Panc1 (cell line): ENCODE data around the gene DGAT2L6. TPM values are rescaled to one million over a fixed set of nuclear protein-coding genes. Genes with fewer than 3 reads are reported as not detected.

ENCODE experiments used
- ATAC-seq: fragments of 200-7000 bp; cut with Tn5 transposase; 2 replicates; pipeline ENCODE4 v1.9.1; 2020; ENCODE audit warnings: mild to moderate bottlenecking, moderate library complexity
- BruUV-seq: library from RNA; stranded (reverse); fragments of 400-500 nt; replicated peaks from 2 replicates; lab custom pipeline; 2021; lab: Mats Ljungman, UMichigan
- CTCF ChIA-PET: fragments of 300-600 bp; sonication (Branson Sonifier 250); formaldehyde crosslinking; loops from one replicate; lab custom pipeline; 2022; ENCODE audit warnings: antibody characterized with exemption; lab: Charles Lee
- POLR2A ChIA-PET: fragments of 300-600 bp; sonication (Branson Sonifier 250); formaldehyde crosslinking; loops from one replicate; lab custom pipeline; 2022; ENCODE audit warnings: antibody characterized with exemption; lab: Charles Lee
- DNase-seq: peaks from one replicate; pipeline ENCODE4 v3.0.0-alpha.2; 2010; ENCODE audit warnings: low read depth, low spot score
- H3K27ac ChIP-seq: 2 replicates; pipeline ENCODE4 v1.5.1; 2011; ENCODE audit warnings: mild to moderate bottlenecking, low read length, inconsistent platforms
- H3K27me3 ChIP-seq: fragments of 200-500 bp; sonication (Bioruptor generic); 2 replicates; pipeline ENCODE4 v1.6.0; 2014; ENCODE audit warnings: low read length, inconsistent platforms; ENCODE audit not compliant: control insufficient read depth, insufficient read depth
- H3K36me3 ChIP-seq: fragments of 200-500 bp; sonication (Bioruptor generic); 2 replicates; pipeline ENCODE4 v1.5.1; 2014; ENCODE audit warnings: inconsistent platforms, mild to moderate bottlenecking, low read length, moderate library complexity; ENCODE audit not compliant: control insufficient read depth, insufficient read depth
- H3K4me1 ChIP-seq: 2 replicates; pipeline ENCODE4 v1.5.1; 2011; ENCODE audit warnings: inconsistent platforms, mild to moderate bottlenecking, low read length, moderate library complexity; ENCODE audit not compliant: control insufficient read depth, insufficient read depth
- H3K4me3 ChIP-seq, 2 experiments: 2 replicates each; pipeline ENCODE4 v1.5.1; 2011 to 2012; ENCODE audit warnings: low read depth in 2 of 2, low read length in 2 of 2, mild to moderate bottlenecking in 2 of 2, inconsistent platforms in 1 of 2, moderate library complexity in 1 of 2
- H3K9me3 ChIP-seq: fragments of 200-500 bp; sonication (Bioruptor generic); 2 replicates; pipeline ENCODE4 v1.5.1; 2014; ENCODE audit warnings: low read depth, mild to moderate bottlenecking, inconsistent platforms, low read length, moderate library complexity; ENCODE audit not compliant: control insufficient read depth, insufficient read depth
- POLR2AphosphoS5 ChIP-seq: IDR thresholded peaks from 2 replicates; pipeline ENCODE4 v1.6.1; 2012; ENCODE audit warnings: mild to moderate bottlenecking, low read depth, low read length, moderate library complexity
- REST ChIP-seq, 2 experiments: IDR thresholded peaks; 2 replicates each; pipeline ENCODE4 v1.6.1; 2011 to 2012; ENCODE audit warnings: low read depth in 2 of 2, control low read depth in 1 of 2, low read length in 1 of 2, mild to moderate bottlenecking in 1 of 2, moderate library complexity in 1 of 2; ENCODE audit not compliant: insufficient read depth in 1 of 2
- SIN3A ChIP-seq: IDR thresholded peaks from 2 replicates; pipeline ENCODE4 v1.6.1; 2012; ENCODE audit warnings: low read depth, mild to moderate bottlenecking, low read length, moderate library complexity, borderline replicate concordance; ENCODE audit not compliant: insufficient read depth
- TCF7L2 ChIP-seq: IDR thresholded peaks from 2 replicates; pipeline ENCODE4 v1.6.1; 2011; ENCODE audit warnings: mild to moderate bottlenecking, low read depth, low read length, inconsistent platforms
- in situ Hi-C: cut with HindIII; loops from 2 replicates; pipeline ENCODE4 v1.10.0; 2016; ENCODE audit warnings: low sequenced_read_pairs, low pct_unique_long_range_greater_than_20kb
- intact Hi-C: fragments of 100-400 bp; cut with micrococcal nuclease; formaldehyde crosslinking; loops from one replicate; pipeline ENCODE4 v1.10.0; 2022; ENCODE audit not compliant: unreplicated experiment
- total RNA-seq: library from RNA; stranded (reverse); gene quantifications from one replicate; pipeline ENCODE4 v1.2.1, GENCODE V29; 2021; ENCODE audit not compliant: unreplicated experiment
- TF ChIP-seq, protein P1 (sequence below): fragments of 450-650 bp; IDR thresholded peaks from 2 replicates; pipeline ENCODE4 v1.5.1; 2017; ENCODE audit warnings: mild to moderate bottlenecking

The DGAT2L6 gene
- total RNA-seq, 1 experiment from 2014 or later = not detected

DNA sequence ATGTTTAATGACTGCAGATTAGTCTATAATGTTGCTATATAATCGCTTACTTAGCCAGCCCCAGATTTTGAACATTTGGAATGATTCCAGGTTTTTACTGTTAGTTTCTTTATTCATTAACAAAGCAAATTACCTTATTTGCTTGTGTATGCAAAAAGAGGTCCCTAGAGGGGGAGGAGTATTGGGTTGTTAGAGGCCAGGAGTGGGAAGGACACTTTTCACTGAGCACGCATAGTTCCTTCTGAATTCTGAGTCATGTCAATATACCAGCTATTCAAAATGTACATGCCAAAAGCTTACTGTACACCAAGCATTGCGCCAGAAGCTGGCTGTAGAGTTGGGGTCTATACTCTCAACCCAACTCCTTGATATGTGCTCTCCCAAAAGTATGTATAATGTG lies 5.1 kb upstream of the DGAT2L6 start:
- Histone ChIP-seq H3K4me3 (no peak overlapping the region), H3K27ac (no peak overlapping the region), H3K4me1 (peaks cover 11% of the 10 kb centered on the region), H3K27me3 (no peaks in the 10 kb centered on the region), H3K36me3 (no peaks in the 10 kb centered on the region), H3K9me3 (no peaks in the 10 kb centered on the region)
- no TSS peak for BruUV-seq
- TF ChIP-seq TCF7L2 = no peak
- TF ChIP-seq, protein P1, sequence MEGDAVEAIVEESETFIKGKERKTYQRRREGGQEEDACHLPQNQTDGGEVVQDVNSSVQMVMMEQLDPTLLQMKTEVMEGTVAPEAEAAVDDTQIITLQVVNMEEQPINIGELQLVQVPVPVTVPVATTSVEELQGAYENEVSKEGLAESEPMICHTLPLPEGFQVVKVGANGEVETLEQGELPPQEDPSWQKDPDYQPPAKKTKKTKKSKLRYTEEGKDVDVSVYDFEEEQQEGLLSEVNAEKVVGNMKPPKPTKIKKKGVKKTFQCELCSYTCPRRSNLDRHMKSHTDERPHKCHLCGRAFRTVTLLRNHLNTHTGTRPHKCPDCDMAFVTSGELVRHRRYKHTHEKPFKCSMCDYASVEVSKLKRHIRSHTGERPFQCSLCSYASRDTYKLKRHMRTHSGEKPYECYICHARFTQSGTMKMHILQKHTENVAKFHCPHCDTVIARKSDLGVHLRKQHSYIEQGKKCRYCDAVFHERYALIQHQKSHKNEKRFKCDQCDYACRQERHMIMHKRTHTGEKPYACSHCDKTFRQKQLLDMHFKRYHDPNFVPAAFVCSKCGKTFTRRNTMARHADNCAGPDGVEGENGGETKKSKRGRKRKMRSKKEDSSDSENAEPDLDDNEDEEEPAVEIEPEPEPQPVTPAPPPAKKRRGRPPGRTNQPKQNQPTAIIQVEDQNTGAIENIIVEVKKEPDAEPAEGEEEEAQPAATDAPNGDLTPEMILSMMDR = no peak
- no peak for TF ChIP-seq POLR2AphosphoS5
- TF ChIP-seq SIN3A = no peak
- TF ChIP-seq REST (IDR thresholded peaks at IDR 0.05; ENCODE audit: insufficient read depth in 1 of 2, low read depth in 2 of 2, low read length in 1 of 2) = no peak
- DNase-seq (no peak), ATAC-seq (no peak)
- intact Hi-C loops (no loop called here), in situ Hi-C loops (no loop called here)
- ChIA-PET CTCF (no interaction called here), POLR2A (no interaction called here)

DNA sequence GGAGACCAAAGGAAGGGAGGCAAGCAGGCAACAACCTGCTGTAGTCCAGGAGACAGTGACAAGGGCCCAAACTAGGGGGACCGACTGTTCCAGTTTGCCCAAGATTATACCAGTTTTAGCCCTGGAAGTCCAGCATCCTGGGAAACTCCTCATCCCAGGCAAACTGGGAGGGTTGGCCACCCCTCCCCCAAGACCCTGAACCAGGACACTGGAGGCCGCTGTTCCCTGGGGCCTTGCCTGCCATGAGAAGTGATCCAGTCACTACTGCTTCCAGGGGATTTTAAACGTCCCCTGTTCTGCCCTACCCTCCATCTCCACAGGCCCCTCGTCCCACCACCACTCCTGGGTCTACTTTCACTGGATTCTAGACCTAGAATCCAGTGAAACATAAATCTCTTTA lies 4.3 kb upstream of the DGAT2L6 start:
- H3K27me3 ChIP-seq = no peaks in the 10 kb centered on the region
- no TSS peak for BruUV-seq
- H3K36me3 ChIP-seq = no peaks in the 10 kb centered on the region
- no peak for DNase-seq
- ATAC-seq = no peak
- no peak overlapping the region for H3K27ac ChIP-seq
- in situ Hi-C loops (no loop called here), intact Hi-C loops (no loop called here)
- POLR2A ChIA-PET = no interaction called here
- H3K4me1 ChIP-seq = peaks cover 8% of the 10 kb centered on the region; the same call in 1 of the 2 replicates
- H3K9me3 ChIP-seq = no peaks in the 10 kb centered on the region
- TF ChIP-seq TCF7L2 = no peak
- no peak for TF ChIP-seq REST (IDR thresholded peaks at IDR 0.05; ENCODE audit: insufficient read depth in 1 of 2, low read depth in 2 of 2, low read length in 1 of 2)
- TF ChIP-seq, protein P1 = no peak
- TF ChIP-seq POLR2AphosphoS5 = no peak
- no peak for TF ChIP-seq SIN3A
- no peak overlapping the region for H3K4me3 ChIP-seq
- CTCF ChIA-PET = no interaction called here
